Suprapubic skin (tissue), 4 donors: ENCODE results near the gene TCHH.

Source experiments
- POLR2A ChIP-seq, 2 donors: fragments of 450-650 bp; IDR thresholded peaks; one replicate each; pipeline ENCODE4 v1.6.1; 2017; ENCODE audit warnings: antibody characterized with exemption in 2 of 2, mild to moderate bottlenecking in 2 of 2, moderate library complexity in 2 of 2
- POLR2AphosphoS5 ChIP-seq, 3 donors: sonication (generic); formaldehyde crosslinking; IDR thresholded peaks; one replicate each; pipeline ENCODE4 v1.6.1; 2017; ENCODE audit warnings: antibody characterized with exemption in 3 of 3
- TF ChIP-seq, protein P1 (sequence below), 2 donors: fragments of 200-600 bp in 1 of 2; fragments of 450-650 bp in 1 of 2; sonication (generic) in 1 of 2; IDR thresholded peaks; one replicate each; pipeline ENCODE4 v1.5.1; 2016 to 2019; ENCODE audit warnings: antibody characterized with exemption in 2 of 2, mild to moderate bottlenecking in 1 of 2, moderate library complexity in 1 of 2

GRCh38 chr1:152125834-152126443 lies 10.7 kb upstream of the TCHH start:
- TF ChIP-seq, protein P1, sequence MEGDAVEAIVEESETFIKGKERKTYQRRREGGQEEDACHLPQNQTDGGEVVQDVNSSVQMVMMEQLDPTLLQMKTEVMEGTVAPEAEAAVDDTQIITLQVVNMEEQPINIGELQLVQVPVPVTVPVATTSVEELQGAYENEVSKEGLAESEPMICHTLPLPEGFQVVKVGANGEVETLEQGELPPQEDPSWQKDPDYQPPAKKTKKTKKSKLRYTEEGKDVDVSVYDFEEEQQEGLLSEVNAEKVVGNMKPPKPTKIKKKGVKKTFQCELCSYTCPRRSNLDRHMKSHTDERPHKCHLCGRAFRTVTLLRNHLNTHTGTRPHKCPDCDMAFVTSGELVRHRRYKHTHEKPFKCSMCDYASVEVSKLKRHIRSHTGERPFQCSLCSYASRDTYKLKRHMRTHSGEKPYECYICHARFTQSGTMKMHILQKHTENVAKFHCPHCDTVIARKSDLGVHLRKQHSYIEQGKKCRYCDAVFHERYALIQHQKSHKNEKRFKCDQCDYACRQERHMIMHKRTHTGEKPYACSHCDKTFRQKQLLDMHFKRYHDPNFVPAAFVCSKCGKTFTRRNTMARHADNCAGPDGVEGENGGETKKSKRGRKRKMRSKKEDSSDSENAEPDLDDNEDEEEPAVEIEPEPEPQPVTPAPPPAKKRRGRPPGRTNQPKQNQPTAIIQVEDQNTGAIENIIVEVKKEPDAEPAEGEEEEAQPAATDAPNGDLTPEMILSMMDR (IDR thresholded peaks at IDR 0.05), result no peak
- TF ChIP-seq POLR2A (IDR thresholded peaks at IDR 0.05) (no peak), POLR2AphosphoS5 (IDR thresholded peaks at IDR 0.05) (no peak)
